Upper lobe of left lung (tissue), 6 donors: ENCODE measurements around the gene HECA. TPM values are rescaled to one million over a fixed set of nuclear protein-coding genes. Genes with fewer than 3 reads are reported as not detected.

ENCODE experiments used
- ATAC-seq, 2 donors: fragments of 200-7000 bp; cut with Tn5 transposase; one replicate each; pipeline ENCODE4 v1.9.1; 2022; ENCODE audit warnings: mild to moderate bottlenecking in 2 of 2, moderate library complexity in 2 of 2; ENCODE audit not compliant: low FRiP score in 2 of 2
- DNase-seq, 2 donors: peaks; one replicate each; pipeline ENCODE4 v3.0.0-alpha.2; 2019 to 2020
- H3K27ac ChIP-seq, 4 donors: fragments of 200-600 bp; sonication (generic); one replicate each; pipeline ENCODE4 v1.5.1; 2016 to 2019
- H3K27me3 ChIP-seq, 4 donors: fragments of 200-600 bp; sonication (generic); one replicate each; pipeline ENCODE4 v1.5.1; 2017 to 2019
- H3K36me3 ChIP-seq, 4 donors: fragments of 200-600 bp; sonication (generic); one replicate each; pipeline ENCODE4 v1.5.1; 2016 to 2019
- H3K4me1 ChIP-seq, 4 donors: fragments of 200-600 bp; sonication (generic); one replicate each; pipeline ENCODE4 v1.5.1; 2018 to 2019
- H3K4me3 ChIP-seq, 4 donors: fragments of 200-600 bp; sonication (generic); one replicate each; pipeline ENCODE4 v1.5.1; 2017 to 2019; ENCODE audit warnings: mild to moderate bottlenecking in 2 of 4, moderate library complexity in 1 of 4
- H3K9me3 ChIP-seq, 4 donors: fragments of 200-600 bp; sonication (generic); one replicate each; pipeline ENCODE4 v1.5.1; 2018 to 2019
- CTCF ChIP-seq, 6 experiments: fragments of 450-650 bp in 4 of 6; fragments of 200-600 bp in 2 of 6; sonication (generic) in 2 of 6; IDR thresholded peaks; one replicate each; pipeline ENCODE4 v1.5.1; 2016 to 2019; ENCODE audit warnings: antibody characterized with exemption in 6 of 6
- EP300 ChIP-seq, 4 donors: sonication (generic); formaldehyde crosslinking; IDR thresholded peaks; one replicate each; pipeline ENCODE4 v1.5.1; 2017; ENCODE audit warnings: antibody characterized with exemption in 4 of 4, control low read depth in 2 of 4
- POLR2A ChIP-seq, 4 donors: fragments of 450-650 bp; IDR thresholded peaks; one replicate each; pipeline ENCODE4 v1.5.1; 2016 to 2017; ENCODE audit warnings: antibody characterized with exemption in 4 of 4, mild to moderate bottlenecking in 2 of 4
- POLR2AphosphoS5 ChIP-seq, 2 donors: sonication (generic); formaldehyde crosslinking; IDR thresholded peaks; one replicate each; pipeline ENCODE4 v1.5.1; 2017; ENCODE audit warnings: antibody characterized with exemption in 2 of 2
- WGBS, 2 donors: methylation state at CpG; one replicate each; pipeline ENCODE4 v1.1.5; 2017 to 2018; 5-methylcytosine and 5-hydroxymethylcytosine counted together
- total RNA-seq, 6 donors: library from RNA; depleted of rRNA in 4 of 6; stranded (reverse); fragments of >200 nt in 4 of 6; gene quantifications; one replicate each; pipeline versions ENCODE4 v1.1.0 to v1.2.1, GENCODE V29; 2016 to 2021
- donor health status: DM: no; HTN: no; CAD: no; lungs with moderate emphysema.
- donor health status: DM: no; HTN: yes; CAD: no; lungs with severe emphysema.

Gene HECA
- total RNA-seq, 6 donors from 2014 or later, result 34.4 to 57.6 (median 41.2) TPM

DNA sequence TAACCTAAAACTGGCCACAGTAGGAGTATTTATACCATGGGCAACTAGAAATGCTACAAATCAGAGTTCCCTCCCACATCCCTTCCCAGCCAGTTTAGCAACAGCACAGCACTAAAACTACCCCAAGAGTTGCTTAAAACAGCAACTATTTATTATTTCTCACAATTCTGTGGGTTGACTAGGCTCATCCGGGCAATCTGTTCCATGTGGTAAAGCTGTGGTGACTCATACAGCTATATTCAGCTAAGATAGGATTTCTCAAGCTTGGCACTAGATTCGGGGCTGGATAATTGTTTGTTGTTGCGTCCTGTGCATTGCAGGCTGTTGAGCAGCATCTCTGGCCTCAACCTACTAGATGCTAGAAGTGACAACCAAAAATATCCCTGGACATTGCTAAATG is 8.6 kb upstream of the HECA start:
- TF ChIP-seq CTCF (IDR thresholded peaks at IDR 0.05) (no peak), POLR2AphosphoS5 (IDR thresholded peaks at IDR 0.05) (no peak), EP300 (IDR thresholded peaks at IDR 0.05) (no peak), POLR2A (IDR thresholded peaks at IDR 0.05) (no peak)
- Histone ChIP-seq H3K27ac (peak overlapping the region in 3 of 4 donors; percentile 50 to 65 (median 64)), H3K27me3 (no peaks in the 10 kb centered on the region), H3K36me3 (no peaks in the 10 kb centered on the region), H3K4me3 (no peak overlapping the region), H3K4me1 (peaks cover 9 to 14% (median 13%) of the 10 kb centered on the region in 4 donors), H3K9me3 (no peaks in the 10 kb centered on the region)
- WGBS, 2 donors, result 56 to 76% methylated on average over 3 of the region's 3 CpGs
- ATAC-seq (peak in 1 of 2 donors; percentile 90), DNase-seq (no peak)

GRCh38 chr6:139126931-139127330 is 7.9 kb upstream of the HECA start:
- WGBS, 2 donors, result 72 to 78% methylated on average over 4 of the region's 4 CpGs

DNA sequence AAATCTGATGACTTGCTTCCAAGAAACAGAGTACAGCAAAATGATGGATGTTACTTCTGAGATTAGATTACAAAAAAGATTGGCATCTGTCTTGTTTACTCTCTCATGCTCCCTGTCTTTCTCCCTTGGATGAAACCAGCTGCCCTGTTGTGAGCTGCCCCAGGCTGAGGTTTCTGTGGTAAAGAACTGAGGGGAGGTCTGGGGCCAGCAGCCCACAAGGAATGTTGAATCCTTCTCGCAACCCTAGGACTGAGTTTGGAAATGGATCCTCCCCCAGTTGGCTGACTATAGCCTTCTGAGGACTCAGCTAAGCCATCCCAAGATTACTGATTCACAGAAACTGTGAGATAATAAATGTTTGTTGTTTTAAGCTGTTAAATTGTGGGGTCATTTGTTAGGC is 5.6 kb upstream of the HECA start:
- peaks cover 11 to 24% (median 13%) of the 10 kb centered on the region in 4 donors for H3K4me1 ChIP-seq
- H3K9me3 ChIP-seq, result no peaks in the 10 kb centered on the region
- TF ChIP-seq POLR2A (IDR thresholded peaks at IDR 0.05), result no peak
- no peak for TF ChIP-seq CTCF (IDR thresholded peaks at IDR 0.05)
- TF ChIP-seq POLR2AphosphoS5 (IDR thresholded peaks at IDR 0.05), result no peak
- no peak for TF ChIP-seq EP300 (IDR thresholded peaks at IDR 0.05)
- DNase-seq (no peak), ATAC-seq (no peak)
- H3K36me3 ChIP-seq, result no peaks in the 10 kb centered on the region
- no peaks in the 10 kb centered on the region for H3K27me3 ChIP-seq
- 82 to 90% methylated on average over 1 of the region's 1 CpG for WGBS, 2 donors
- no peak overlapping the region for H3K27ac ChIP-seq
- no peak overlapping the region for H3K4me3 ChIP-seq

More at GRCh38 chr6:139126931-139127330, 7.9 kb upstream of the HECA start:
- TF ChIP-seq POLR2AphosphoS5 (IDR thresholded peaks at IDR 0.05) (no peak), POLR2A (IDR thresholded peaks at IDR 0.05) (no peak), CTCF (IDR thresholded peaks at IDR 0.05) (no peak), EP300 (IDR thresholded peaks at IDR 0.05) (no peak)
- Histone ChIP-seq H3K9me3 (no peaks in the 10 kb centered on the region), H3K27ac (peak overlapping the region in 2 of 4 donors; percentile 64 to 65), H3K36me3 (no peaks in the 10 kb centered on the region), H3K4me3 (no peak overlapping the region), H3K4me1 (peaks cover 9 to 14% (median 13%) of the 10 kb centered on the region in 4 donors), H3K27me3 (no peaks in the 10 kb centered on the region)
- DNase-seq (no peak), ATAC-seq (no peak)

- H3K27me3 ChIP-seq, result no peaks in the 10 kb centered on the region
- no peak overlapping the region for H3K4me3 ChIP-seq
- no peak for DNase-seq
- no peaks in the 10 kb centered on the region for H3K36me3 ChIP-seq
- WGBS, 2 donors, result 69% methylated on average over 6 of the region's 6 CpGs
- peaks cover 6 to 14% (median 7%) of the 10 kb centered on the region in 4 donors for H3K4me1 ChIP-seq
- H3K27ac ChIP-seq, result no peak overlapping the region
- H3K9me3 ChIP-seq, result no peaks in the 10 kb centered on the region
- TF ChIP-seq EP300 (IDR thresholded peaks at IDR 0.05) (no peak), POLR2A (IDR thresholded peaks at IDR 0.05) (no peak), POLR2AphosphoS5 (IDR thresholded peaks at IDR 0.05) (no peak), CTCF (IDR thresholded peaks at IDR 0.05) (no peak)
- no peak for ATAC-seq
These were observed 3.1 kb upstream of the HECA start for GRCh38 chr6:139131736-139132280.
